Adipocyte (in vitro differentiated cells): ENCODE data around the gene LHPP.

ENCODE experiments used
- DNase-seq: peaks from one replicate; pipeline ENCODE4 v3.0.0-alpha.2; 2015; ENCODE audit warnings: low read depth
- H3K27me3 ChIP-seq: replicated peaks from 2 replicates; pipeline ENCODE4 v1.7.0; 2013; ENCODE audit warnings: mild to moderate bottlenecking, low read length, moderate library complexity; ENCODE audit not compliant: control insufficient read depth, insufficient read depth
- H3K36me3 ChIP-seq: 2 replicates; pipeline ENCODE4 v1.7.0; 2013; ENCODE audit warnings: low read length, mild to moderate bottlenecking, moderate library complexity; ENCODE audit not compliant: control insufficient read depth, insufficient read depth, severe bottlenecking
- H3K4me1 ChIP-seq: 2 replicates; pipeline ENCODE4 v1.7.0; 2013; ENCODE audit warnings: mild to moderate bottlenecking, low read length, moderate library complexity; ENCODE audit not compliant: control insufficient read depth, insufficient read depth
- H3K4me3 ChIP-seq: 2 replicates; pipeline ENCODE4 v1.7.0; 2013; ENCODE audit warnings: mild to moderate bottlenecking, low read length, moderate library complexity
- H3K9ac ChIP-seq: 2 replicates; pipeline ENCODE4 v1.7.0; 2013; ENCODE audit warnings: mild to moderate bottlenecking, low read length, moderate library complexity
- H3K9me3 ChIP-seq: 2 replicates; pipeline ENCODE4 v1.7.0; 2013; ENCODE audit warnings: mild to moderate bottlenecking, low read length, moderate library complexity; ENCODE audit not compliant: control insufficient read depth

LHPP gene

GRCh38 chr10:124461642-124462347 is at the start of gene LHPP:
Gene LHPP, plus strand, starts transcription at chr10:124461823. Its CDS starts 40 bp downstream, at chr10:124461863.
- H3K4me3 ChIP-seq: peak within 1 kb of the TSS; percentile 86
- peaks cover 10% of the 10 kb centered on the region for H3K4me1 ChIP-seq
- no peaks in the 10 kb centered on the region for H3K36me3 ChIP-seq
- peak; percentile 89 for DNase-seq
- H3K9me3 ChIP-seq: no peaks in the 10 kb centered on the region
- peaks cover 12% of the 10 kb centered on the region for H3K27me3 ChIP-seq
- H3K9ac ChIP-seq: peak within 1 kb of the TSS; percentile 86

- H3K36me3 ChIP-seq: peaks cover 16% of the 10 kb centered on the region
- no peak overlapping the region for H3K9ac ChIP-seq
- H3K4me1 ChIP-seq: peaks cover 49% of the 10 kb centered on the region
- no peaks in the 10 kb centered on the region for H3K27me3 ChIP-seq
- H3K9me3 ChIP-seq: no peaks in the 10 kb centered on the region
- peak; percentile 71 for DNase-seq
- peak overlapping the region; percentile 12 for H3K4me3 ChIP-seq
Observed at GRCh38 chr10:124414076-124414475, 47.5 kb upstream of the LHPP start.

- no peaks in the 10 kb centered on the region for H3K9me3 ChIP-seq
- H3K27me3 ChIP-seq: peaks cover 7% of the 10 kb centered on the region
- no peak overlapping the region for H3K9ac ChIP-seq
- DNase-seq: no peak
- peak overlapping the region; percentile 62 for H3K4me3 ChIP-seq
- peaks cover 43% of the 10 kb centered on the region for H3K4me1 ChIP-seq
- peaks cover 6% of the 10 kb centered on the region for H3K36me3 ChIP-seq
Observed at GRCh38 chr10:124415210-124415609, 46.4 kb upstream of the LHPP start.

- DNase-seq: no peak
- Histone ChIP-seq H3K4me1 (peaks cover 41% of the 10 kb centered on the region), H3K36me3 (no peaks in the 10 kb centered on the region), H3K27me3 (peaks cover 19% of the 10 kb centered on the region), H3K4me3 (peak overlapping the region; percentile 86), H3K9ac (no peak overlapping the region), H3K9me3 (no peaks in the 10 kb centered on the region)
Observed at GRCh38 chr10:124416733-124417132, 44.9 kb upstream of the LHPP start.

- no peaks in the 10 kb centered on the region for H3K36me3 ChIP-seq
- H3K9ac ChIP-seq: peak overlapping the region; percentile 85
- no peaks in the 10 kb centered on the region for H3K9me3 ChIP-seq
- peak overlapping the region; percentile 86 for H3K4me3 ChIP-seq
- H3K4me1 ChIP-seq: peaks cover 41% of the 10 kb centered on the region
- DNase-seq: peak; percentile 81
- peaks cover 28% of the 10 kb centered on the region for H3K27me3 ChIP-seq
Observed at GRCh38 chr10:124417895-124418725, 43.5 kb upstream of the LHPP start.

- Histone ChIP-seq H3K27me3 (peaks cover 31% of the 10 kb centered on the region), H3K4me1 (peaks cover 36% of the 10 kb centered on the region), H3K36me3 (no peaks in the 10 kb centered on the region), H3K9ac (peak within 1 kb of the TSS; percentile 85), H3K4me3 (peak within 1 kb of the TSS; percentile 86), H3K9me3 (no peaks in the 10 kb centered on the region)
- peak; percentile 99 for DNase-seq
Observed at GRCh38 chr10:124418726-124419501, 42.7 kb upstream of the LHPP start, which contains the start of gene OAT. Gene OAT, minus strand, starts transcription at chr10:124418923. Its CDS starts 6,752 bp downstream, at chr10:124412171.

- peaks cover 36% of the 10 kb centered on the region for H3K27me3 ChIP-seq
- no peak overlapping the region for H3K9ac ChIP-seq
- no peak overlapping the region for H3K4me3 ChIP-seq
- no peaks in the 10 kb centered on the region for H3K36me3 ChIP-seq
- H3K9me3 ChIP-seq: no peaks in the 10 kb centered on the region
- no peak for DNase-seq
- peaks cover 29% of the 10 kb centered on the region for H3K4me1 ChIP-seq
Observed at GRCh38 chr10:124419635-124420034, 42.0 kb upstream of the LHPP start.

GRCh38 chr10:124420254-124420653 is 41.4 kb upstream of the LHPP start:
- no peak for DNase-seq
- H3K4me3 ChIP-seq: no peak overlapping the region
- H3K9ac ChIP-seq: no peak overlapping the region
- peaks cover 22% of the 10 kb centered on the region for H3K4me1 ChIP-seq
- H3K9me3 ChIP-seq: no peaks in the 10 kb centered on the region
- peaks cover 36% of the 10 kb centered on the region for H3K27me3 ChIP-seq
- no peaks in the 10 kb centered on the region for H3K36me3 ChIP-seq

- Histone ChIP-seq H3K27me3 (peaks cover 42% of the 10 kb centered on the region), H3K9me3 (no peaks in the 10 kb centered on the region), H3K9ac (no peak overlapping the region), H3K4me3 (no peak overlapping the region), H3K4me1 (peaks cover under 1% of the 10 kb centered on the region), H3K36me3 (no peaks in the 10 kb centered on the region)
- no peak for DNase-seq
Observed at GRCh38 chr10:124422742-124423141, 38.9 kb upstream of the LHPP start.

GRCh38 chr10:124423813-124424212 is 37.8 kb upstream of the LHPP start:
- Histone ChIP-seq H3K9ac (no peak overlapping the region), H3K4me1 (no peaks in the 10 kb centered on the region), H3K36me3 (no peaks in the 10 kb centered on the region), H3K4me3 (no peak overlapping the region), H3K27me3 (peaks cover 53% of the 10 kb centered on the region), H3K9me3 (no peaks in the 10 kb centered on the region)
- no peak for DNase-seq
